Panc1 (cell line): Measurements from ENCODE around the gene MEGF8. TPM values are rescaled to one million over a fixed set of nuclear protein-coding genes. Genes with fewer than 3 reads are reported as not detected.

Source experiments
- ATAC-seq: fragments of 200-7000 bp; cut with Tn5 transposase; 2 replicates; pipeline ENCODE4 v1.9.1; 2020; ENCODE audit warnings: mild to moderate bottlenecking, moderate library complexity
- BruUV-seq: library from RNA; stranded (reverse); fragments of 400-500 nt; replicated peaks from 2 replicates; lab custom pipeline; 2021; lab: Mats Ljungman, UMichigan
- CTCF ChIA-PET: fragments of 300-600 bp; sonication (Branson Sonifier 250); formaldehyde crosslinking; loops from one replicate; lab custom pipeline; 2022; ENCODE audit warnings: antibody characterized with exemption; lab: Charles Lee
- POLR2A ChIA-PET: fragments of 300-600 bp; sonication (Branson Sonifier 250); formaldehyde crosslinking; loops from one replicate; lab custom pipeline; 2022; ENCODE audit warnings: antibody characterized with exemption; lab: Charles Lee
- DNase-seq: peaks from one replicate; pipeline ENCODE4 v3.0.0-alpha.2; 2010; ENCODE audit warnings: low read depth, low spot score
- H3K27ac ChIP-seq: 2 replicates; pipeline ENCODE4 v1.5.1; 2011; ENCODE audit warnings: mild to moderate bottlenecking, low read length, inconsistent platforms
- H3K27me3 ChIP-seq: fragments of 200-500 bp; sonication (Bioruptor generic); 2 replicates; pipeline ENCODE4 v1.6.0; 2014; ENCODE audit warnings: low read length, inconsistent platforms; ENCODE audit not compliant: control insufficient read depth, insufficient read depth
- H3K36me3 ChIP-seq: fragments of 200-500 bp; sonication (Bioruptor generic); 2 replicates; pipeline ENCODE4 v1.5.1; 2014; ENCODE audit warnings: inconsistent platforms, mild to moderate bottlenecking, low read length, moderate library complexity; ENCODE audit not compliant: control insufficient read depth, insufficient read depth
- H3K4me1 ChIP-seq: 2 replicates; pipeline ENCODE4 v1.5.1; 2011; ENCODE audit warnings: inconsistent platforms, mild to moderate bottlenecking, low read length, moderate library complexity; ENCODE audit not compliant: control insufficient read depth, insufficient read depth
- H3K4me3 ChIP-seq, 2 experiments: 2 replicates each; pipeline ENCODE4 v1.5.1; 2011 to 2012; ENCODE audit warnings: low read depth in 2 of 2, low read length in 2 of 2, mild to moderate bottlenecking in 2 of 2, inconsistent platforms in 1 of 2, moderate library complexity in 1 of 2
- H3K9me3 ChIP-seq: fragments of 200-500 bp; sonication (Bioruptor generic); 2 replicates; pipeline ENCODE4 v1.5.1; 2014; ENCODE audit warnings: low read depth, mild to moderate bottlenecking, inconsistent platforms, low read length, moderate library complexity; ENCODE audit not compliant: control insufficient read depth, insufficient read depth
- POLR2AphosphoS5 ChIP-seq: IDR thresholded peaks from 2 replicates; pipeline ENCODE4 v1.6.1; 2012; ENCODE audit warnings: mild to moderate bottlenecking, low read depth, low read length, moderate library complexity
- SIN3A ChIP-seq: IDR thresholded peaks from 2 replicates; pipeline ENCODE4 v1.6.1; 2012; ENCODE audit warnings: low read depth, mild to moderate bottlenecking, low read length, moderate library complexity, borderline replicate concordance; ENCODE audit not compliant: insufficient read depth
- TCF7L2 ChIP-seq: IDR thresholded peaks from 2 replicates; pipeline ENCODE4 v1.6.1; 2011; ENCODE audit warnings: mild to moderate bottlenecking, low read depth, low read length, inconsistent platforms
- in situ Hi-C: cut with HindIII; loops from 2 replicates; pipeline ENCODE4 v1.10.0; 2016; ENCODE audit warnings: low sequenced_read_pairs, low pct_unique_long_range_greater_than_20kb
- intact Hi-C: fragments of 100-400 bp; cut with micrococcal nuclease; formaldehyde crosslinking; loops from one replicate; pipeline ENCODE4 v1.10.0; 2022; ENCODE audit not compliant: unreplicated experiment
- total RNA-seq: library from RNA; stranded (reverse); gene quantifications from one replicate; pipeline ENCODE4 v1.2.1, GENCODE V29; 2021; ENCODE audit not compliant: unreplicated experiment
- TF ChIP-seq, protein P1 (sequence below): fragments of 450-650 bp; IDR thresholded peaks from 2 replicates; pipeline ENCODE4 v1.5.1; 2017; ENCODE audit warnings: mild to moderate bottlenecking
- TF ChIP-seq, protein P2 (sequence below), 2 experiments: IDR thresholded peaks; 2 replicates each; pipeline ENCODE4 v1.6.1; 2011 to 2012; ENCODE audit warnings: low read depth in 2 of 2, control low read depth in 1 of 2, low read length in 1 of 2, mild to moderate bottlenecking in 1 of 2, moderate library complexity in 1 of 2; ENCODE audit not compliant: insufficient read depth in 1 of 2

MEGF8 gene
- total RNA-seq, 1 experiment from 2014 or later, result 14.2 TPM

DNA sequence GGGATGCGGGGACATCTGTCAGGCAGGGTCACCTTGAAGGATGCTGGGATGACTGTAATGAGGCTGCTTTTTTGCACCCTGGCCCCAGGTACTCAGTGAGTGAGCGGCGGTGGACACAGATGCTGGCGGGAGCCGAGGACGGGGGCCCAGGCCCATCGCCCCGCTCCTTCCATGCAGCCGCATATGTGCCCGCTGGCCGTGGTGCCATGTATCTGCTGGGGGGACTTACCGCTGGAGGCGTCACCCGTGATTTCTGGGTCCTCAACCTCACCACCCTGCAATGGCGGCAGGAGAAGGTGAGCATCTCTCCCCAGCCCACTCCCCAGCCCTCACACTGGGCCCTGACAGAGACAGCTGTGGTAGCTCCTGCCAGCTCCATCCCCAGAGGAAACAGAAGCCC, 31.3 kb downstream of the MEGF8 start:
- TF ChIP-seq, protein P1, sequence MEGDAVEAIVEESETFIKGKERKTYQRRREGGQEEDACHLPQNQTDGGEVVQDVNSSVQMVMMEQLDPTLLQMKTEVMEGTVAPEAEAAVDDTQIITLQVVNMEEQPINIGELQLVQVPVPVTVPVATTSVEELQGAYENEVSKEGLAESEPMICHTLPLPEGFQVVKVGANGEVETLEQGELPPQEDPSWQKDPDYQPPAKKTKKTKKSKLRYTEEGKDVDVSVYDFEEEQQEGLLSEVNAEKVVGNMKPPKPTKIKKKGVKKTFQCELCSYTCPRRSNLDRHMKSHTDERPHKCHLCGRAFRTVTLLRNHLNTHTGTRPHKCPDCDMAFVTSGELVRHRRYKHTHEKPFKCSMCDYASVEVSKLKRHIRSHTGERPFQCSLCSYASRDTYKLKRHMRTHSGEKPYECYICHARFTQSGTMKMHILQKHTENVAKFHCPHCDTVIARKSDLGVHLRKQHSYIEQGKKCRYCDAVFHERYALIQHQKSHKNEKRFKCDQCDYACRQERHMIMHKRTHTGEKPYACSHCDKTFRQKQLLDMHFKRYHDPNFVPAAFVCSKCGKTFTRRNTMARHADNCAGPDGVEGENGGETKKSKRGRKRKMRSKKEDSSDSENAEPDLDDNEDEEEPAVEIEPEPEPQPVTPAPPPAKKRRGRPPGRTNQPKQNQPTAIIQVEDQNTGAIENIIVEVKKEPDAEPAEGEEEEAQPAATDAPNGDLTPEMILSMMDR, result no peak
- TF ChIP-seq TCF7L2 (no peak), SIN3A (no peak), POLR2AphosphoS5 (no peak)
- TF ChIP-seq, protein P2, sequence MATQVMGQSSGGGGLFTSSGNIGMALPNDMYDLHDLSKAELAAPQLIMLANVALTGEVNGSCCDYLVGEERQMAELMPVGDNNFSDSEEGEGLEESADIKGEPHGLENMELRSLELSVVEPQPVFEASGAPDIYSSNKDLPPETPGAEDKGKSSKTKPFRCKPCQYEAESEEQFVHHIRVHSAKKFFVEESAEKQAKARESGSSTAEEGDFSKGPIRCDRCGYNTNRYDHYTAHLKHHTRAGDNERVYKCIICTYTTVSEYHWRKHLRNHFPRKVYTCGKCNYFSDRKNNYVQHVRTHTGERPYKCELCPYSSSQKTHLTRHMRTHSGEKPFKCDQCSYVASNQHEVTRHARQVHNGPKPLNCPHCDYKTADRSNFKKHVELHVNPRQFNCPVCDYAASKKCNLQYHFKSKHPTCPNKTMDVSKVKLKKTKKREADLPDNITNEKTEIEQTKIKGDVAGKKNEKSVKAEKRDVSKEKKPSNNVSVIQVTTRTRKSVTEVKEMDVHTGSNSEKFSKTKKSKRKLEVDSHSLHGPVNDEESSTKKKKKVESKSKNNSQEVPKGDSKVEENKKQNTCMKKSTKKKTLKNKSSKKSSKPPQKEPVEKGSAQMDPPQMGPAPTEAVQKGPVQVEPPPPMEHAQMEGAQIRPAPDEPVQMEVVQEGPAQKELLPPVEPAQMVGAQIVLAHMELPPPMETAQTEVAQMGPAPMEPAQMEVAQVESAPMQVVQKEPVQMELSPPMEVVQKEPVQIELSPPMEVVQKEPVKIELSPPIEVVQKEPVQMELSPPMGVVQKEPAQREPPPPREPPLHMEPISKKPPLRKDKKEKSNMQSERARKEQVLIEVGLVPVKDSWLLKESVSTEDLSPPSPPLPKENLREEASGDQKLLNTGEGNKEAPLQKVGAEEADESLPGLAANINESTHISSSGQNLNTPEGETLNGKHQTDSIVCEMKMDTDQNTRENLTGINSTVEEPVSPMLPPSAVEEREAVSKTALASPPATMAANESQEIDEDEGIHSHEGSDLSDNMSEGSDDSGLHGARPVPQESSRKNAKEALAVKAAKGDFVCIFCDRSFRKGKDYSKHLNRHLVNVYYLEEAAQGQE (IDR thresholded peaks at IDR 0.05; ENCODE audit: insufficient read depth in 1 of 2, low read depth in 2 of 2, low read length in 1 of 2), result no peak
- no peak overlapping the region for H3K27ac ChIP-seq
- no peaks in the 10 kb centered on the region for H3K9me3 ChIP-seq
- ChIA-PET POLR2A (no interaction called here), CTCF (interaction anchor here (0.6 kb wide), 1 partner anchor 16 kb away, joined by 5 read pairs; no protein-coding TSS in a partner anchor)
- DNase-seq, result no peak
- H3K36me3 ChIP-seq, result no peaks in the 10 kb centered on the region
- no peak for ATAC-seq
- H3K4me3 ChIP-seq, result no peak overlapping the region
- no TSS peak for BruUV-seq
- H3K27me3 ChIP-seq, result no peaks in the 10 kb centered on the region
- intact Hi-C loops, result no loop called here
- in situ Hi-C loops, result no loop called here
- H3K4me1 ChIP-seq, result no peaks in the 10 kb centered on the region

DNA sequence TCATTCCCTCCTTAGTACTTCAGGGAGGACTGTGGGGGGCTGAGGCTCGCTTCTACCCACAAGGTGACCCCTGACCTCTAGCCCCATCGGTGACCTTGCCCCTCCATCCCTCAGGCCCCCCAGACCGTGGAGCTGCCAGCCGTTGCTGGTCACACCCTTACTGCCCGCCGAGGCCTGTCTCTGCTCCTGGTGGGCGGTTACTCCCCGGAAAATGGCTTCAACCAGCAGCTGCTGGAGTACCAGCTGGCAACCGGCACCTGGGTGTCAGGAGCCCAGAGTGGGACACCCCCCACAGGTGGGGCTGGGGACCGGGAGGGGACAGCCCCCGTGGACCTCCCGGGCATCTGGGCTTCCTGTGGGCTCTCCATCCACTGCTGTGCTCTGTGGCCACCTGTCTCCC, 31.9 kb downstream of the MEGF8 start:
- Histone ChIP-seq H3K27ac (no peak overlapping the region), H3K36me3 (no peaks in the 10 kb centered on the region), H3K4me1 (no peaks in the 10 kb centered on the region), H3K4me3 (no peak overlapping the region), H3K9me3 (no peaks in the 10 kb centered on the region), H3K27me3 (no peaks in the 10 kb centered on the region)
- TF ChIP-seq TCF7L2 (no peak), SIN3A (no peak), POLR2AphosphoS5 (no peak)
- TF ChIP-seq, protein P1, result no peak
- TF ChIP-seq, protein P2 (IDR thresholded peaks at IDR 0.05; ENCODE audit: insufficient read depth in 1 of 2, low read depth in 2 of 2, low read length in 1 of 2), result no peak
- ATAC-seq (no peak), DNase-seq (no peak)
- BruUV-seq, result no TSS peak
- intact Hi-C loops (no loop called here), in situ Hi-C loops (no loop called here)
- CTCF ChIA-PET, result no interaction called here
- POLR2A ChIA-PET, result no interaction called here
